Activated T-helper 2 cell treated with anti-CD3 and anti-CD28 coated beads, Interferon-gamma antibody, Interleukin-2, Interleukin-4, amounts not matched to agents 10 μg/mL and 5 μg/mL and 100 μg/mL, durations not matched to agents 14 hours and 24 hours and 36 hours (primary cell): ENCODE results near the gene RHCE. TPM values are rescaled to one million over a fixed set of nuclear protein-coding genes. Genes with fewer than 3 reads are reported as not detected.
"Not testable (repeated sequence)": the region's sequence is repeated elsewhere in the genome, so short reads cannot be mapped to it uniquely, and the experiment has no call there.

Experiments
- DNase-seq: peaks from one replicate; pipeline ENCODE4 v3.0.0; 2021; ENCODE audit warnings: low spot score
- H3K27ac Mint-ChIP-seq: one replicate; pipeline ENCODE4 v1.8.0; 2021; ENCODE audit warnings: mixed read lengths
- H3K27me3 Mint-ChIP-seq: one replicate; pipeline ENCODE4 v1.8.0; 2021; ENCODE audit warnings: low read depth, mixed read lengths
- H3K36me3 Mint-ChIP-seq: one replicate; pipeline ENCODE4 v1.8.0; 2021; ENCODE audit warnings: low read depth, mixed read lengths
- H3K4me1 Mint-ChIP-seq: one replicate; pipeline ENCODE4 v1.8.0; 2021; ENCODE audit warnings: low read depth, mixed read lengths
- H3K4me3 Mint-ChIP-seq: one replicate; pipeline ENCODE4 v1.8.0; 2021; ENCODE audit warnings: low read depth, mild to moderate bottlenecking, moderate library complexity, mixed read lengths
- H3K9me3 Mint-ChIP-seq: one replicate; pipeline ENCODE4 v1.8.0; 2021; ENCODE audit warnings: mixed read lengths
- intact Hi-C: fragments of 100-400 bp; cut with micrococcal nuclease; formaldehyde crosslinking; loops from one replicate; pipeline ENCODE4 v1.15.1; 2023
- total RNA-seq: library from RNA; stranded (reverse); gene quantifications from 2 replicates; pipeline ENCODE4 v1.2.3, GENCODE V29; 2022

Gene RHCE
- total RNA-seq: 0.25 TPM in 1 of 2 replicates, not detected in the other

DNA sequence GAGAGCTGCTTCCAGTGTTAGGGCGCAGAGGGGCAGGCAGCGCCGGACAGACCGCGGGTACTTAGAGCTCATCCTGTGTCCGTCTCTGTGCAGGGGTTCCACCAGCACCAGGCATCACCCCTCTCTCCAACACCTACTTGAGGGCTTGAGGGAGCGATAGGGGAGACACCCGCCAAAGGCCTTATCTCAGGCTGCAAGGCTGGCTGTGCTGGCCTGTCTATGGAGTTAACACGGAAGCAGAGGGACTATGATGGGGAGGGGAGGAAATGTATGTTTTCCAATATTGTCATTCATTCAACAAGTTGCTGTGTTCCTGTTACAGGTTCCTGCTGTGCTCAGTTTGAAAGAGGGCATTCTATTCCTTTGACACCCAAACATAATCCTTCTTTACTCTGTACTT, at the start of gene RHCE:
Gene RHCE (minus strand): TSS at position 111 of the 400 bp plus-strand sequence. CDS start 39 bp downstream, at position 72.
- DNase-seq, H3K27ac Mint-ChIP-seq, H3K9me3 Mint-ChIP-seq, intact Hi-C loops, H3K36me3 Mint-ChIP-seq, H3K4me3 Mint-ChIP-seq, H3K4me1 Mint-ChIP-seq, H3K27me3 Mint-ChIP-seq: not testable (repeated sequence)

DNA sequence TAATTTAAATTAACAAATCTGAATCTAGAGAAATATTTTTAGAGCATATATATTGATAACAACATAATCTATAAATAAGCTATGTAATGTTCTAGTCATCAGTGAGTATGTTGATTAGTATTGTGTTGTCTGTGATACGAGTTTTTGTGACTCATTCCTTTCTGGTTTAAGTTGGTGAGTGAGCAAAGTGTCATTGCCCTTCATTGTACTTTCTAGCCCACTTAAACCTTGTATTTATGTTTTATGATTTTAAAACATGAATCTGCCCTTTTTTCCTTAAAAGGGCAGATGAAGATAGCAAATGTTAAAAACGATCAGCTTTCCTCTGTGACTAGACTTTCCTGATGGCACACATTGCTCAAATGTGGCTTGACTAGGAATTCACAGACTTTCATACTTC, 48.6 kb upstream of the RHCE start:
- Mint-ChIP-seq H3K9me3 (no peaks in the 10 kb centered on the region), H3K36me3 (peaks cover 14% of the 10 kb centered on the region), H3K4me1 (peaks cover 30% of the 10 kb centered on the region), H3K4me3 (no peak overlapping the region), H3K27ac (no peak overlapping the region), H3K27me3 (no peaks in the 10 kb centered on the region)
- intact Hi-C loops: loop anchor here (5.0 kb wide), 1 partner anchor 37 kb away; the partner anchor contains the start of gene MACO1
- DNase-seq: no peak

DNA sequence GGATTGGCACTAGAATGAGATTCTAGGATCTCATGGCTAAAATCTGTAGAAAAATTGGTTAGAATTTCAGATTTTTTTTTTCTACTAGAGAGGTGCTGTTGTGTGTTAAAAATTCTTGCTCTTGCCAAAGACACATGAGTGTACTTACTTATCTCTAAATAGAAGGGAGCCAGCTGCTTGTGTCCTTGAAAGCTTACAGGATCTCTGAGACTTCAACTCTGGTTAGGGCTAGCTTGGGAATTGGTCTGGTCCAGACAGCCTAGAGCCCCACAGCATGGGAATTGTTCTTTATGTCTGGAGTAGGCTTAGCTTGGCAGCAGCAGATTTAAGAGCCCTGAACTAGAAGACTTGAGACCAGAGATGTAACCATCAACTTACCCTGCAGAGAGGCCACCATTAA, 47.4 kb upstream of the RHCE start:
- intact Hi-C loops: loop anchor here (5.0 kb wide), 1 partner anchor 36 kb away; the partner anchor contains the start of gene MACO1
- no peak for DNase-seq
- Mint-ChIP-seq H3K4me1 (peaks cover 20% of the 10 kb centered on the region), H3K27me3 (no peaks in the 10 kb centered on the region), H3K9me3 (no peaks in the 10 kb centered on the region), H3K4me3 (no peak overlapping the region), H3K27ac (no peak overlapping the region), H3K36me3 (peaks cover 14% of the 10 kb centered on the region)

DNA sequence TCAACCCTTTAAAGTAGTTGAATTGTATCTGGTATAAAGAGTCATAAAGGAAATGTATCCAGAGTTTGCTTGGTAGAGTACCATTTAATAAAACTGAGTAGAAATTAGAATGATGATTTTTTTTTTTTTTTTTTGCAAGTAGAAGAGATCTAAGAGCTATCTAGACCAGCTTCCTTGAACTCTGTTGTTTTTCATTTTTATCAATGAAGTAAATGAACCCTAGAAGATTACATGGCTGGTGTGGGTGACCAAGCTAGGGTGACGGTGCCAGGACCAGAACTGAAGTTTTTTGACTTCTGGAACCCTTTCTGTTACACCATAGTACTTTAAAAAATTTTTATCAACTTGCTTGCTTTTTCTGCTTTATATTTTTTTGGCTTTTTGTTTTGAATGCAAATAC, 47.0 kb upstream of the RHCE start:
- no peak for DNase-seq
- intact Hi-C loops: loop anchor here (5.0 kb wide), 1 partner anchor 35 kb away; the partner anchor contains the start of gene MACO1
- Mint-ChIP-seq H3K9me3 (no peaks in the 10 kb centered on the region), H3K4me1 (peaks cover 20% of the 10 kb centered on the region), H3K36me3 (peaks cover 14% of the 10 kb centered on the region), H3K4me3 (no peak overlapping the region), H3K27ac (peak overlapping the region; percentile 35), H3K27me3 (no peaks in the 10 kb centered on the region)

DNA sequence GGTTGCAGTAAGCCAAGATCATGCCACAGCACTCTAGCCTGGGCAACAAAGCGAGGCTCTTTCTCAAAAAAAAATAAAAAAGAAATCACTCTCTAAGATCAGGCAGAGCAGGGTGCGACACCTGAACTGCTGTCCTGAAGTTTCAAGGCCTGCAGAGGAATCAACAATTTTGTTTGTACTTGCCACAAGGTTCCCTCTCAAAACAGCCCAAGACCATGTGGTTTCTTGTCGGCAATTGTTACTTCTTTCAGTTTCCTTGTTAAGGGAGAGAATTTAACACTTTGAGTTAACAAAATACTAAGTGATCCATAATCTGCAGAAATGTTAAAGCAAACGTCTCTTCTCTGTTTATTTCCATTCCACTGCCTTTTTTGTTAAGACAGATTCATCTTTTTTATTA, 46.6 kb upstream of the RHCE start:
- H3K27me3 Mint-ChIP-seq: no peaks in the 10 kb centered on the region
- DNase-seq: no peak
- H3K36me3 Mint-ChIP-seq: peaks cover 17% of the 10 kb centered on the region
- intact Hi-C loops: loop anchor here (5.0 kb wide), 1 partner anchor 35 kb away; the partner anchor contains the start of gene MACO1
- no peaks in the 10 kb centered on the region for H3K9me3 Mint-ChIP-seq
- peaks cover 16% of the 10 kb centered on the region for H3K4me1 Mint-ChIP-seq
- no peak overlapping the region for H3K4me3 Mint-ChIP-seq
- peak overlapping the region; percentile 35 for H3K27ac Mint-ChIP-seq

DNA sequence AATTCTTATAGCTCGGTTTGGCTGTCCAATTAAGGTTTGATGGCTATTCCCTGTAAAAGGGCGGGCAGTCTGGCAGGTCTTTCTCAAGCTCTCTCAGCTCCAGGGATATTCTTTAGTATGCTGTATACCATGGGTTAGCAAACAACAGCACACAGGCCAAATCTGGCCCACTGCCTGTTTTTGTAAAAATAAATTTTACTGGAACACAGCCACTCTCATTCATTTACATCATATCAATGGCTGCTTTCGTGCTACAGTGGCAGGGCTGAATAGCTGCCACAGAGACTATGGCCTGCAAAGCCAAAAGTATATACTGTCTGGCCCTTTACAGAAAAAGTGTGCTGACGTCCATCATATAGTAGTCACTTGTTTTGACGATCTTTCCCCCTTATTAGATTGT, 42.1 kb upstream of the RHCE start:
- Mint-ChIP-seq H3K36me3 (peaks cover 51% of the 10 kb centered on the region), H3K4me3 (no peak overlapping the region), H3K27ac (no peak overlapping the region), H3K9me3 (no peaks in the 10 kb centered on the region), H3K27me3 (no peaks in the 10 kb centered on the region), H3K4me1 (peaks cover 9% of the 10 kb centered on the region)
- intact Hi-C loops: no loop called here
- no peak for DNase-seq

DNA sequence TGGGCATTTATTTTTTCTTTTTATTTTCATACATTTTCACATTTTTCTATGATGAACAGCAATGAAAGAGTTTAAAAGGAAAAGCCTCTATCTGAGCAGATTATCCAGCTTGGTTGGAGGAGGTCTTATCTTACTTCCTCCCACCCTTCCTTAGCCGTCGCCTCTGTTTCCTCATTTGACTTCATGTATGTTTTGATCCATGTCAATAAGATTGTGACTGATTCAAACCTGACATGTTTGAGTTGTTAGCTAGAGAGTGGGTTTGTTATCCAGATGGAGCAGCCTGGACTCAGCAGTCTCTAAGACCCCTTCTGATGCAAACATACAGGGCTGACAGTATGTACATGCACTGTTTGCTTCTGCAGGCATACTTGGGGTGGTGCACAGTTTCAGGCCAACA, 41.2 kb upstream of the RHCE start:
- no peak for DNase-seq
- Mint-ChIP-seq H3K27ac (no peak overlapping the region), H3K4me1 (peaks cover 2% of the 10 kb centered on the region), H3K9me3 (no peaks in the 10 kb centered on the region), H3K36me3 (peaks cover 53% of the 10 kb centered on the region), H3K4me3 (no peak overlapping the region), H3K27me3 (no peaks in the 10 kb centered on the region)
- intact Hi-C loops: no loop called here

DNA sequence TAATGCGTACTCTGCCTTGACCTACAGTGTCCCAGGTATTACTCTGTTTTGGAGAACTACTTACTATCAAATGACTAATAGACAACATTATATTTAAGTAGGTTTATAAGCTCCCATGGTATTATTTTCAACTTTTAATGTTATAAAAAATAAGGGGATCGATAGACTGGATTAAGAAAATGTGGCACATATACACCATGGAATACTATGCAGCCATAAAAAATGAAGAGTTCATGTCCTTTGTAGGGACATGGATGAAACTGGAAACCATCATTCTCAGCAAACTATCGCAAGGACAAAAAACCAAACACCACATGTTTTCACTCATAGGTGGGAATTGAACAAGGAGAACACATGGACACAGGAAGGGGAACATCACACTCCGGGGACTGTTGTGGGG, 40.2 kb upstream of the RHCE start:
- H3K27ac Mint-ChIP-seq, H3K9me3 Mint-ChIP-seq, H3K4me3 Mint-ChIP-seq, intact Hi-C loops, H3K27me3 Mint-ChIP-seq, DNase-seq, H3K4me1 Mint-ChIP-seq: not testable (repeated sequence)
- peaks cover 60% of the 10 kb centered on the region for H3K36me3 Mint-ChIP-seq

DNA sequence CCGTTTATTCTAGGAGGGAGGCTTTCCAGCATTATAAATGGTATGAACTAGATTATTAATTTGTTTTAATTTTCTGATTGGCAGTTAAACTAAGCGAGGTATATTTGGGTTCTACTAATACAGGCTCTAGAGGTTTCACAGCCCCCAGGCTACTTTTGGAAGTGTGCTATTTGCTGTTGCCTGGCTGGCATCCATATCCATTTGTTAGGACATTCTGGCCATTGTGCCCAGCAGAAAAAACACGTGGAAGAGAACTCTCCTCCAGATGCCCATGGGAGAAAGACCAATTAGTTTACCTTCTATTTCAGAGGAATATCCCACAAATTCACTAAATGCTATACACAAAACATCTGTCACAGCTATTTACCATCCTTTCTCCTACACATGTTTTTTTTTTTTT, 39.4 kb upstream of the RHCE start:
- DNase-seq: no peak
- no peak overlapping the region for H3K27ac Mint-ChIP-seq
- peaks cover 55% of the 10 kb centered on the region for H3K36me3 Mint-ChIP-seq

DNA sequence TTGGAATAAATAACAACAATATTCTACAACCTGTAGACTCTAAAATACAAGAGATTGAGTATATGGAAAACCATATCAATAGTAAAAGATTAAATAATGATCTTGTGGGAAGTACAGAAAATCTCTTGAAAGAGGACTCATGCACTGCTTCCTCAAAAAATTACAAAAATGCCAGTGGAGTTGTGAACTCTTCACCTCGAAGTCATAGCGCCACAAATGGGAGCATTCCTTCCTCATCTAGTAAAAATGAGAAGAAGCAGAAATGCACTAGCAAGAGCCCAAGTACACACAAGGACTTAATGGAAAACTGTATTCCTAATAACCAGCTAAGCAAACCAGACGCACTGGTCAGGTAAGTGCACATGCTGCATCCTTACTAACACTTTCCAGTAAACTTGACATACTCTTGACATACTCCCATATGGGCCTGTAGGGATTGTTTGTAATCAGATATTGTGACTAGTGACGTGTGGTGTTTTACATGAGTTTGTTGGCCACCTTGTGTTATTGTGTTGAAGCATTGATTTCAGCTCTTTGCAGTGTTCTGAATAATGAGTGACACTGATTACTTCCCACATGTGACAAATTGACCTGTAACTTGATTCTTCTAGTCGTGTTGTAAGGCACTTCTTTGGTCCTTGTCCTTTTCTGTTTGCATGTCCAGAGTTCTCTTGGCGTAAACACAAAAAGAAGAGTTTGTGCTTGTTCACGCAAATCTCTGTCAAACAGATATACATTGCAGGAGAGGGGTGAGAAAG, 38.1 kb upstream of the RHCE start:
- no peaks in the 10 kb centered on the region for H3K9me3 Mint-ChIP-seq
- no peaks in the 10 kb centered on the region for H3K4me1 Mint-ChIP-seq
- intact Hi-C loops: no loop called here
- peaks cover 59% of the 10 kb centered on the region for H3K36me3 Mint-ChIP-seq
- H3K27ac Mint-ChIP-seq: no peak overlapping the region
- H3K4me3 Mint-ChIP-seq: no peak overlapping the region
- no peak for DNase-seq
- no peaks in the 10 kb centered on the region for H3K27me3 Mint-ChIP-seq

More for the DNA sequence above, 39.4 kb upstream of the RHCE start:
- Mint-ChIP-seq H3K4me1 (peaks cover 2% of the 10 kb centered on the region), H3K9me3 (no peaks in the 10 kb centered on the region), H3K27me3 (no peaks in the 10 kb centered on the region), H3K4me3 (no peak overlapping the region)
- intact Hi-C loops: no loop called here

DNA sequence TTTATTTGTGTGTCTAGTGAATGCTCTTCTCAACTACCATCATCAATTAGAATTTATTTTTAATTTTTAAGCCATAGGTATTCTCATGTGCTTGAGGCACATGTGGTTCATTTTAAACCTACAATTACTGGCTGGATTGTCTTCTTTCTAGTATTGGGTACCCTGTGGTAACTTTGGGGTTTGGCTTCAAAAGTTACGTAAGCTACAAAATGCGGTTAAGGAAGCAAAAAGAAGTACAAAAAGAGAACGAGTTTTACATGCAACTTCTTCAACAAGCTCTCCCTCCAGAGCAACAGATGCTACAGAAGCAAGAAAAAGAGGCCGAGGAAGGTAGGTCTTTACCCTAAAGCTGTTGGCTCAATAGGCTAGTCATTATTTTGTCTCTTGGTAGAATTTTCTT, 35.9 kb upstream of the RHCE start:
- no peak overlapping the region for H3K27ac Mint-ChIP-seq
- DNase-seq: no peak
- H3K4me3 Mint-ChIP-seq: no peak overlapping the region
- H3K36me3 Mint-ChIP-seq: peaks cover 56% of the 10 kb centered on the region
- intact Hi-C loops: no loop called here
- H3K4me1 Mint-ChIP-seq: peaks cover 3% of the 10 kb centered on the region
- H3K9me3 Mint-ChIP-seq: no peaks in the 10 kb centered on the region
- H3K27me3 Mint-ChIP-seq: no peaks in the 10 kb centered on the region

DNA sequence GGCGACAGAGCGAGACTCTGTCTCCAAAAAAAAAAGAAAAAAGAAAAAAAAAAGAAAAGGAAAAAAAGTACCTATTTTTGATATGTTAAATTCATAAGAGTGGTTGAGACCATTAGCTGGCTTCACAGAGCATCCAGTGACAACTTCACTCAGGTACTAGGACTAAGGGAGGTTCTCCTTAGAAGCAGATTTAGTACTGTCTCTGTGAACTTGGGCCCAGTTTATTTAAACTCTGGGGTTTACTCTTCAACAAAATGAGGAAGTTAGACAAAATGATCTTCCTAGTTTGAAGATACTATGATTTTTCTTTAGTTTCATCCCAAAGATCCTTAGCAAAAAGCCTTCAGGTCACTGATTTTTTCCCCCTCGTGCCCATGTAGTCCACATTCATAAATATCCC, 31.3 kb upstream of the RHCE start:
- H3K36me3 Mint-ChIP-seq: peaks cover 43% of the 10 kb centered on the region
- DNase-seq: no peak

DNA sequence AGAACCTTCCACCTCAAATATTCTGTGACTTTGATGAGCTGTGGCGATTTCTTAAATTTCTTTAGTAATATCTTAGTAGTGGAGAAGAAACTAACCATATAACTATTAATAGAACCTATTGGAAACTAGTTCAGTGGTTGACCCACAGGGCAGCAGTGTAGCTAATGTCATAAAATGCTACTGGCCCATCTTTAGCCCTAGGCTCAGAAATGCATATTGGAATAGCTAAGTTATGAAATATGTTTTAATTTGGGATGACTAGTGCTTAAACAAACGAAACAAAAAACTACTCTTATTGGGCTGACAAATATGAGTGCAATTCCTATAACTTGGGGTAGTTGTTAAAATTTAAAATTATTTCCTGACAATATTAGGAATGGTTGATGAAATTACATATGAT, 30.3 kb upstream of the RHCE start:
- intact Hi-C loops: no loop called here
- Mint-ChIP-seq H3K36me3 (peaks cover 40% of the 10 kb centered on the region), H3K27me3 (no peaks in the 10 kb centered on the region), H3K9me3 (no peaks in the 10 kb centered on the region), H3K4me1 (peaks cover 23% of the 10 kb centered on the region), H3K4me3 (no peak overlapping the region), H3K27ac (no peak overlapping the region)
- no peak for DNase-seq

More for the DNA sequence above, 31.3 kb upstream of the RHCE start:
- intact Hi-C loops: no loop called here
- Mint-ChIP-seq H3K4me3 (no peak overlapping the region), H3K27ac (no peak overlapping the region), H3K4me1 (peaks cover 15% of the 10 kb centered on the region), H3K9me3 (no peaks in the 10 kb centered on the region), H3K27me3 (no peaks in the 10 kb centered on the region)
